Erythroblast (primary cell): ENCODE results near the gene SOX30.

Experiments used
- GATA1 ChIP-seq: IDR thresholded peaks from 2 replicates; pipeline ENCODE4 v1.6.1; 2011; ENCODE audit warnings: low read depth, mild to moderate bottlenecking, control low read depth, low read length, moderate library complexity
- POLR2A ChIP-seq: IDR thresholded peaks from 2 replicates; pipeline ENCODE4 v1.6.1; 2011; ENCODE audit warnings: mild to moderate bottlenecking, low read length

GRCh38 chr5:157581901-157582300, 70.3 kb downstream of the SOX30 start:
- no peak for TF ChIP-seq POLR2A
- no peak for TF ChIP-seq GATA1
